Esophagus squamous epithelium (tissue), 4 donors: Measurements from ENCODE around the gene ACHE.

Experiments
- POLR2A ChIP-seq, 4 donors: fragments of 450-650 bp; IDR thresholded peaks; one replicate each; pipeline ENCODE4 v1.6.1; 2017; ENCODE audit warnings: antibody characterized with exemption in 4 of 4, mild to moderate bottlenecking in 4 of 4, moderate library complexity in 3 of 4
- TF ChIP-seq, protein P1 (sequence below), 6 experiments: fragments of 450-650 bp in 4 of 6; fragments of 200-600 bp in 2 of 6; sonication (generic) in 2 of 6; IDR thresholded peaks; one replicate each; pipeline ENCODE4 v1.5.1; 2016 to 2019; ENCODE audit warnings: antibody characterized with exemption in 6 of 6, mild to moderate bottlenecking in 4 of 6, moderate library complexity in 4 of 6

- TF ChIP-seq POLR2A (IDR thresholded peaks at IDR 0.05) = peak in 3 of 4 donors; percentile 74 to 96 (median 90)
- TF ChIP-seq, protein P1, sequence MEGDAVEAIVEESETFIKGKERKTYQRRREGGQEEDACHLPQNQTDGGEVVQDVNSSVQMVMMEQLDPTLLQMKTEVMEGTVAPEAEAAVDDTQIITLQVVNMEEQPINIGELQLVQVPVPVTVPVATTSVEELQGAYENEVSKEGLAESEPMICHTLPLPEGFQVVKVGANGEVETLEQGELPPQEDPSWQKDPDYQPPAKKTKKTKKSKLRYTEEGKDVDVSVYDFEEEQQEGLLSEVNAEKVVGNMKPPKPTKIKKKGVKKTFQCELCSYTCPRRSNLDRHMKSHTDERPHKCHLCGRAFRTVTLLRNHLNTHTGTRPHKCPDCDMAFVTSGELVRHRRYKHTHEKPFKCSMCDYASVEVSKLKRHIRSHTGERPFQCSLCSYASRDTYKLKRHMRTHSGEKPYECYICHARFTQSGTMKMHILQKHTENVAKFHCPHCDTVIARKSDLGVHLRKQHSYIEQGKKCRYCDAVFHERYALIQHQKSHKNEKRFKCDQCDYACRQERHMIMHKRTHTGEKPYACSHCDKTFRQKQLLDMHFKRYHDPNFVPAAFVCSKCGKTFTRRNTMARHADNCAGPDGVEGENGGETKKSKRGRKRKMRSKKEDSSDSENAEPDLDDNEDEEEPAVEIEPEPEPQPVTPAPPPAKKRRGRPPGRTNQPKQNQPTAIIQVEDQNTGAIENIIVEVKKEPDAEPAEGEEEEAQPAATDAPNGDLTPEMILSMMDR (IDR thresholded peaks at IDR 0.05) = peak; percentile 42 to 87 (median 70)
These were observed 20.9 kb downstream of the ACHE start, which contains the start of gene SRRT for GRCh38 chr7:100874577-100875355.
